WTC11 (cell line): ENCODE measurements around the gene GFRA1. TPM values are rescaled to one million over a fixed set of nuclear protein-coding genes. Genes with fewer than 3 reads are reported as not detected.

Experiments
- ATAC-seq: fragments of 200-7000 bp; cut with Tn5 transposase; 2 replicates; pipeline ENCODE4 v1.10.0; 2021; ENCODE audit warnings: mild to moderate bottlenecking, moderate library complexity
- CTCF ChIA-PET: fragments of 300-600 bp; sonication (Branson Sonifier 250); formaldehyde crosslinking; loops from one replicate; lab custom pipeline; 2021; ENCODE audit warnings: antibody characterized with exemption; lab: Charles Lee
- POLR2A ChIA-PET: fragments of 350-600 bp; sonication (Branson Sonifier 250); formaldehyde crosslinking; loops from one replicate; lab custom pipeline; 2021; ENCODE audit warnings: antibody characterized with exemption; lab: Charles Lee
- DNase-seq: peaks from one replicate; pipeline ENCODE4 v3.0.0; 2021; ENCODE audit warnings: low spot score
- H3K27ac Mint-ChIP-seq: 2 replicates; pipeline ENCODE4 v1.8.0; 2021; ENCODE audit warnings: mixed read lengths
- H3K27me3 Mint-ChIP-seq: 2 replicates; pipeline ENCODE4 v1.8.0; 2021; ENCODE audit warnings: low read depth, mild to moderate bottlenecking, moderate library complexity, mixed read lengths
- H3K36me3 Mint-ChIP-seq: 2 replicates; pipeline ENCODE4 v1.8.0; 2021; ENCODE audit warnings: mixed read lengths
- H3K4me1 Mint-ChIP-seq: 2 replicates; pipeline ENCODE4 v1.8.0; 2022; ENCODE audit warnings: mixed read lengths
- H3K4me3 Mint-ChIP-seq: 2 replicates; pipeline ENCODE4 v1.8.0; 2021; ENCODE audit warnings: mild to moderate bottlenecking, moderate library complexity, mixed read lengths
- H3K9me3 Mint-ChIP-seq: 2 replicates; pipeline ENCODE4 v1.8.0; 2021; ENCODE audit warnings: mixed read lengths
- ATF1 ChIP-seq: sonication (generic); formaldehyde crosslinking; IDR thresholded peaks from 2 replicates; pipeline ENCODE4 v1.8.1; 2023; ENCODE audit warnings: mild to moderate bottlenecking, moderate library complexity, missing genetic modification reagents
- EMX1 ChIP-seq: fragments of 250-450 bp; sonication (Bioruptor Pico); IDR thresholded peaks from 2 replicates; pipeline ENCODE4 v1.8.0; 2021; ENCODE audit warnings: mild to moderate bottlenecking
- ETV6 ChIP-seq: sonication (generic); formaldehyde crosslinking; IDR thresholded peaks from 2 replicates; pipeline ENCODE4 v1.8.1; 2022; ENCODE audit warnings: mild to moderate bottlenecking, missing genetic modification reagents
- JUN ChIP-seq: sonication (generic); formaldehyde crosslinking; IDR thresholded peaks from 2 replicates; pipeline ENCODE4 v1.8.0; 2023; ENCODE audit warnings: mild to moderate bottlenecking, missing genetic modification reagents
- NFE2L1 ChIP-seq: sonication (generic); formaldehyde crosslinking; IDR thresholded peaks from 2 replicates; pipeline ENCODE4 v1.8.1; 2023; ENCODE audit warnings: missing genetic modification reagents
- SMAD3 ChIP-seq: sonication (generic); formaldehyde crosslinking; IDR thresholded peaks from 2 replicates; pipeline ENCODE4 v1.8.0; 2022; ENCODE audit warnings: missing genetic modification reagents, mild to moderate bottlenecking, borderline replicate concordance
- ZNF219 ChIP-seq: sonication (generic); formaldehyde crosslinking; IDR thresholded peaks from 2 replicates; pipeline ENCODE4 v1.8.0; 2023; ENCODE audit warnings: missing genetic modification reagents, mild to moderate bottlenecking, borderline replicate concordance
- ZNF232 ChIP-seq: sonication (generic); formaldehyde crosslinking; IDR thresholded peaks from 2 replicates; pipeline ENCODE4 v1.8.0; 2022; ENCODE audit warnings: mild to moderate bottlenecking, missing genetic modification reagents
- ZNF396 ChIP-seq: fragments of 250-450 bp; sonication (Bioruptor Pico); IDR thresholded peaks from 2 replicates; pipeline ENCODE4 v1.8.0; 2021; ENCODE audit warnings: mild to moderate bottlenecking, moderate library complexity, borderline replicate concordance
- ZNF423 ChIP-seq: fragments of 250-450 bp; sonication (Bioruptor Pico); IDR thresholded peaks from 2 replicates; pipeline ENCODE4 v2.1.2; 2022; ENCODE audit warnings: mild to moderate bottlenecking, moderate library complexity
- total RNA-seq: library from RNA; stranded (reverse); gene quantifications from 3 replicates; pipeline ENCODE4 v1.2.3, GENCODE V29; 2021
- TF ChIP-seq, protein P1 (sequence below): sonication (generic); formaldehyde crosslinking; IDR thresholded peaks from 2 replicates; pipeline ENCODE4 v1.8.1; 2023; ENCODE audit warnings: mild to moderate bottlenecking, missing genetic modification reagents, moderate library complexity
- TF ChIP-seq, protein P2 (sequence below): fragments of 250-450 bp; sonication (Bioruptor Pico); IDR thresholded peaks from 2 replicates; pipeline ENCODE4 v2.1.2; 2022; ENCODE audit warnings: mild to moderate bottlenecking, moderate library complexity
- TF ChIP-seq, protein P3 (sequence below): sonication (generic); formaldehyde crosslinking; IDR thresholded peaks from 2 replicates; pipeline ENCODE4 v1.8.1; 2022; ENCODE audit warnings: mild to moderate bottlenecking, missing genetic modification reagents, moderate library complexity, borderline replicate concordance
- TF ChIP-seq, protein P4 (sequence below): sonication (generic); formaldehyde crosslinking; conservative IDR thresholded peaks from 2 replicates; pipeline ENCODE4 v1.8.1; 2023; ENCODE audit warnings: mild to moderate bottlenecking, low read depth, missing genetic modification reagents, moderate library complexity
- TF ChIP-seq, protein P5 (sequence below): fragments of 250-450 bp; sonication (Bioruptor Pico); conservative IDR thresholded peaks from 2 replicates; pipeline ENCODE4 v1.9.0; 2021; ENCODE audit warnings: mild to moderate bottlenecking
- TF ChIP-seq, protein P6 (sequence below): sonication (generic); formaldehyde crosslinking; IDR thresholded peaks from 2 replicates; pipeline ENCODE4 v1.8.1; 2022; ENCODE audit warnings: mild to moderate bottlenecking, moderate library complexity, missing genetic modification reagents
- TF ChIP-seq, protein P7 (sequence below): sonication (generic); formaldehyde crosslinking; IDR thresholded peaks from 2 replicates; pipeline ENCODE4 v1.8.0; 2022; ENCODE audit warnings: mild to moderate bottlenecking, missing genetic modification reagents
- TF ChIP-seq, protein P8 (sequence below): sonication (generic); formaldehyde crosslinking; IDR thresholded peaks from 2 replicates; pipeline ENCODE4 v1.8.1; 2023; ENCODE audit warnings: mild to moderate bottlenecking, missing genetic modification reagents, borderline replicate concordance

GFRA1 gene
- total RNA-seq, 1 experiment from 2014 or later = 4.4 TPM

DNA sequence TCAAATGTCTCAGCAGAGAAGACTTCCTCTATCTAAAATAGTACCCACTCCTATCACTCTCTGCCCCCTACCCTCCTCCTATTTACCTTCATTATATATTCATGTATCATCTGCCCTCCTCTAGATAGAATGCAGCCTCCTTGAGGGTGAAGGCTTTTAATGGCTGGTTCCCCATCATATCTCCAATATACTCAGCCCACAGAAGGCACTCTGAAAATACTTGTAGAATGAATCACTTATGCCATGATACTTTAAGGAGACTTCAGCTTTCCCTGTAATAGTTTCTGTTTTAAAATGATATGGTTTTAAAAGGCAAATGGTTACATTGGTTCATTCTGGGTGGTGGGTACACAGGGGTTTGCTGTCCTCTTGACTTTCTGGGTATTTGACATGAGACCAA is 25.3 kb downstream of the GFRA1 start:
- Mint-ChIP-seq H3K4me3 (no peak overlapping the region), H3K27me3 (no peaks in the 10 kb centered on the region)
- POLR2A ChIA-PET = no interaction called here
- TF ChIP-seq ZNF232 (CRISPR knock-in tag) (no peak), ZNF396 (CRISPR knock-in tag) (no peak), ZNF219 (CRISPR knock-in tag) (no peak), JUN (CRISPR knock-in tag) (no peak), ETV6 (CRISPR knock-in tag) (no peak), ATF1 (no peak), SMAD3 (CRISPR knock-in tag) (no peak), ZNF423 (CRISPR knock-in tag) (no peak), NFE2L1 (CRISPR knock-in tag) (no peak), EMX1 (CRISPR knock-in tag) (no peak)
- TF ChIP-seq, protein P1, sequence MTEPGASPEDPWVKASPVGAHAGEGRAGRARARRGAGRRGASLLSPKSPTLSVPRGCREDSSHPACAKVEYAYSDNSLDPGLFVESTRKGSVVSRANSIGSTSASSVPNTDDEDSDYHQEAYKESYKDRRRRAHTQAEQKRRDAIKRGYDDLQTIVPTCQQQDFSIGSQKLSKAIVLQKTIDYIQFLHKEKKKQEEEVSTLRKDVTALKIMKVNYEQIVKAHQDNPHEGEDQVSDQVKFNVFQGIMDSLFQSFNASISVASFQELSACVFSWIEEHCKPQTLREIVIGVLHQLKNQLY = no peak
- TF ChIP-seq, protein P2, sequence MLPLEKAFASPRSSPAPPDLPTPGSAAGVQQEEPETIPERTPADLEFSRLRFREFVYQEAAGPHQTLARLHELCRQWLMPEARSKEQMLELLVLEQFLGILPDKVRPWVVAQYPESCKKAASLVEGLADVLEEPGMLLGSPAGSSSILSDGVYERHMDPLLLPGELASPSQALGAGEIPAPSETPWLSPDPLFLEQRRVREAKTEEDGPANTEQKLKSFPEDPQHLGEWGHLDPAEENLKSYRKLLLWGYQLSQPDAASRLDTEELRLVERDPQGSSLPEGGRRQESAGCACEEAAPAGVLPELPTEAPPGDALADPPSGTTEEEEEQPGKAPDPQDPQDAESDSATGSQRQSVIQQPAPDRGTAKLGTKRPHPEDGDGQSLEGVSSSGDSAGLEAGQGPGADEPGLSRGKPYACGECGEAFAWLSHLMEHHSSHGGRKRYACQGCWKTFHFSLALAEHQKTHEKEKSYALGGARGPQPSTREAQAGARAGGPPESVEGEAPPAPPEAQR (CRISPR knock-in tag) = no peak
- TF ChIP-seq, protein P3, sequence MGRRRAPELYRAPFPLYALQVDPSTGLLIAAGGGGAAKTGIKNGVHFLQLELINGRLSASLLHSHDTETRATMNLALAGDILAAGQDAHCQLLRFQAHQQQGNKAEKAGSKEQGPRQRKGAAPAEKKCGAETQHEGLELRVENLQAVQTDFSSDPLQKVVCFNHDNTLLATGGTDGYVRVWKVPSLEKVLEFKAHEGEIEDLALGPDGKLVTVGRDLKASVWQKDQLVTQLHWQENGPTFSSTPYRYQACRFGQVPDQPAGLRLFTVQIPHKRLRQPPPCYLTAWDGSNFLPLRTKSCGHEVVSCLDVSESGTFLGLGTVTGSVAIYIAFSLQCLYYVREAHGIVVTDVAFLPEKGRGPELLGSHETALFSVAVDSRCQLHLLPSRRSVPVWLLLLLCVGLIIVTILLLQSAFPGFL (CRISPR knock-in tag) = no peak
- TF ChIP-seq, protein P4, sequence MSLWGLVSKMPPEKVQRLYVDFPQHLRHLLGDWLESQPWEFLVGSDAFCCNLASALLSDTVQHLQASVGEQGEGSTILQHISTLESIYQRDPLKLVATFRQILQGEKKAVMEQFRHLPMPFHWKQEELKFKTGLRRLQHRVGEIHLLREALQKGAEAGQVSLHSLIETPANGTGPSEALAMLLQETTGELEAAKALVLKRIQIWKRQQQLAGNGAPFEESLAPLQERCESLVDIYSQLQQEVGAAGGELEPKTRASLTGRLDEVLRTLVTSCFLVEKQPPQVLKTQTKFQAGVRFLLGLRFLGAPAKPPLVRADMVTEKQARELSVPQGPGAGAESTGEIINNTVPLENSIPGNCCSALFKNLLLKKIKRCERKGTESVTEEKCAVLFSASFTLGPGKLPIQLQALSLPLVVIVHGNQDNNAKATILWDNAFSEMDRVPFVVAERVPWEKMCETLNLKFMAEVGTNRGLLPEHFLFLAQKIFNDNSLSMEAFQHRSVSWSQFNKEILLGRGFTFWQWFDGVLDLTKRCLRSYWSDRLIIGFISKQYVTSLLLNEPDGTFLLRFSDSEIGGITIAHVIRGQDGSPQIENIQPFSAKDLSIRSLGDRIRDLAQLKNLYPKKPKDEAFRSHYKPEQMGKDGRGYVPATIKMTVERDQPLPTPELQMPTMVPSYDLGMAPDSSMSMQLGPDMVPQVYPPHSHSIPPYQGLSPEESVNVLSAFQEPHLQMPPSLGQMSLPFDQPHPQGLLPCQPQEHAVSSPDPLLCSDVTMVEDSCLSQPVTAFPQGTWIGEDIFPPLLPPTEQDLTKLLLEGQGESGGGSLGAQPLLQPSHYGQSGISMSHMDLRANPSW (CRISPR knock-in tag) = no peak
- TF ChIP-seq, protein P5, sequence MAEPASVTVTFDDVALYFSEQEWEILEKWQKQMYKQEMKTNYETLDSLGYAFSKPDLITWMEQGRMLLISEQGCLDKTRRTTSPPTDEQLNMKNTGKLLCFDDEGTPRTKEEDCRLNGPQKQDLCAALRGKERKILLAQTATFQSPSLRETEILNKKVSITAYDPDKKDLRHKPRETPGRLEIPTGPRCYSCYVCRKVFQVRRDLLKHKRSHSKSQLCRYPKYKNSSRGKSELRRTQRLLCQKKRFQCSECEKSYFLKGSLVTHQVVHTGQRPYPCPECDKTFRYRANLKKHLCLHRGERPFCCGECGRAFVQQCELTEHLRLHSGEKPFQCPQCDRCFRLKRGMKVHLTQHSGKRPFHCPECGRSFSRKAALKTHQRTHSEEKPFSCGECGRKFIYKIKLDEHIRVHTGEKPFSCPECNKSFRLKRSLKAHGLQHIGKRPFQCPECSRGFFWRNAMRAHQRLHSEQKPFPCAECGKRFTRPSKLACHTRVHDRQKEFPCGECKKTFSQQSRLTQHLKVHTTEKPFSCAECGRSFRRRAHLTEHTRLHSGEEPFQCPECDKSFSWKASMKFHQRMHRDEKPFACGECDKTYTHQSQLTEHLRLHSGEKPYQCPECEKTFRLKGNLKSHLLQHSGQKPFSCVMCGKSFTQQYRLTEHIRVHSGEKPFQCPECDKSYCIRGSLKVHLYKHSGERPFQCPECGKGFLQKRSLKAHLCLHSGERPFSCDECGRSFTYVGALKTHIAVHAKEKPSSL (CRISPR knock-in tag) = no peak
- TF ChIP-seq, protein P6, sequence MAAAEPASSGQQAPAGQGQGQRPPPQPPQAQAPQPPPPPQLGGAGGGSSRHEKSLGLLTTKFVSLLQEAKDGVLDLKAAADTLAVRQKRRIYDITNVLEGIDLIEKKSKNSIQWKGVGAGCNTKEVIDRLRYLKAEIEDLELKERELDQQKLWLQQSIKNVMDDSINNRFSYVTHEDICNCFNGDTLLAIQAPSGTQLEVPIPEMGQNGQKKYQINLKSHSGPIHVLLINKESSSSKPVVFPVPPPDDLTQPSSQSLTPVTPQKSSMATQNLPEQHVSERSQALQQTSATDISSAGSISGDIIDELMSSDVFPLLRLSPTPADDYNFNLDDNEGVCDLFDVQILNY (CRISPR knock-in tag) = no peak
- TF ChIP-seq, protein P7, sequence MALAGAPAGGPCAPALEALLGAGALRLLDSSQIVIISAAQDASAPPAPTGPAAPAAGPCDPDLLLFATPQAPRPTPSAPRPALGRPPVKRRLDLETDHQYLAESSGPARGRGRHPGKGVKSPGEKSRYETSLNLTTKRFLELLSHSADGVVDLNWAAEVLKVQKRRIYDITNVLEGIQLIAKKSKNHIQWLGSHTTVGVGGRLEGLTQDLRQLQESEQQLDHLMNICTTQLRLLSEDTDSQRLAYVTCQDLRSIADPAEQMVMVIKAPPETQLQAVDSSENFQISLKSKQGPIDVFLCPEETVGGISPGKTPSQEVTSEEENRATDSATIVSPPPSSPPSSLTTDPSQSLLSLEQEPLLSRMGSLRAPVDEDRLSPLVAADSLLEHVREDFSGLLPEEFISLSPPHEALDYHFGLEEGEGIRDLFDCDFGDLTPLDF = no peak
- TF ChIP-seq, protein P8, sequence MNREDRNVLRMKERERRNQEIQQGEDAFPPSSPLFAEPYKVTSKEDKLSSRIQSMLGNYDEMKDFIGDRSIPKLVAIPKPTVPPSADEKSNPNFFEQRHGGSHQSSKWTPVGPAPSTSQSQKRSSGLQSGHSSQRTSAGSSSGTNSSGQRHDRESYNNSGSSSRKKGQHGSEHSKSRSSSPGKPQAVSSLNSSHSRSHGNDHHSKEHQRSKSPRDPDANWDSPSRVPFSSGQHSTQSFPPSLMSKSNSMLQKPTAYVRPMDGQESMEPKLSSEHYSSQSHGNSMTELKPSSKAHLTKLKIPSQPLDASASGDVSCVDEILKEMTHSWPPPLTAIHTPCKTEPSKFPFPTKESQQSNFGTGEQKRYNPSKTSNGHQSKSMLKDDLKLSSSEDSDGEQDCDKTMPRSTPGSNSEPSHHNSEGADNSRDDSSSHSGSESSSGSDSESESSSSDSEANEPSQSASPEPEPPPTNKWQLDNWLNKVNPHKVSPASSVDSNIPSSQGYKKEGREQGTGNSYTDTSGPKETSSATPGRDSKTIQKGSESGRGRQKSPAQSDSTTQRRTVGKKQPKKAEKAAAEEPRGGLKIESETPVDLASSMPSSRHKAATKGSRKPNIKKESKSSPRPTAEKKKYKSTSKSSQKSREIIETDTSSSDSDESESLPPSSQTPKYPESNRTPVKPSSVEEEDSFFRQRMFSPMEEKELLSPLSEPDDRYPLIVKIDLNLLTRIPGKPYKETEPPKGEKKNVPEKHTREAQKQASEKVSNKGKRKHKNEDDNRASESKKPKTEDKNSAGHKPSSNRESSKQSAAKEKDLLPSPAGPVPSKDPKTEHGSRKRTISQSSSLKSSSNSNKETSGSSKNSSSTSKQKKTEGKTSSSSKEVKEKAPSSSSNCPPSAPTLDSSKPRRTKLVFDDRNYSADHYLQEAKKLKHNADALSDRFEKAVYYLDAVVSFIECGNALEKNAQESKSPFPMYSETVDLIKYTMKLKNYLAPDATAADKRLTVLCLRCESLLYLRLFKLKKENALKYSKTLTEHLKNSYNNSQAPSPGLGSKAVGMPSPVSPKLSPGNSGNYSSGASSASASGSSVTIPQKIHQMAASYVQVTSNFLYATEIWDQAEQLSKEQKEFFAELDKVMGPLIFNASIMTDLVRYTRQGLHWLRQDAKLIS = no peak
- TF ChIP-seq, all 79 proteins: peak for 0
- CTCF ChIA-PET = no interaction called here
- H3K4me1 Mint-ChIP-seq = no peaks in the 10 kb centered on the region
- DNase-seq (no peak), ATAC-seq (no peak)
- H3K9me3 Mint-ChIP-seq = no peaks in the 10 kb centered on the region
- no peaks in the 10 kb centered on the region for H3K36me3 Mint-ChIP-seq
- no peak overlapping the region for H3K27ac Mint-ChIP-seq
